AG04449 (cell line): Measurements from ENCODE around the gene ALDH1A1.

Source experiments
- CTCF ChIA-PET: fragments of 350-600 bp; formaldehyde crosslinking; extraction: SDS; loops from one replicate; lab custom pipeline; 2021; ENCODE audit warnings: antibody characterized with exemption; lab: Yijun Ruan, JAX
- POLR2A ChIA-PET: fragments of 400-600, 350-600 bp; formaldehyde crosslinking; extraction: SDS; loops from one replicate; lab custom pipeline; 2020; ENCODE audit warnings: antibody characterized with exemption, inconsistent platforms; lab: Yijun Ruan, JAX
- DNase-seq: peaks from one replicate; pipeline ENCODE4 v3.0.0-alpha.2; 2010; ENCODE audit warnings: low read depth, low spot score
- H3K4me3 ChIP-seq: 2 replicates; pipeline ENCODE4 v1.5.1; 2011; ENCODE audit warnings: low read depth, mild to moderate bottlenecking, control low read depth, low read length
- CTCF ChIP-seq: IDR thresholded peaks from one replicate; pipeline ENCODE4 v1.5.1; 2011; ENCODE audit warnings: mild to moderate bottlenecking, moderate library complexity, low read length, control low read depth, inconsistent platforms; ENCODE audit not compliant: insufficient read depth; ENCODE audit errors: missing control alignments

ALDH1A1 gene

DNA sequence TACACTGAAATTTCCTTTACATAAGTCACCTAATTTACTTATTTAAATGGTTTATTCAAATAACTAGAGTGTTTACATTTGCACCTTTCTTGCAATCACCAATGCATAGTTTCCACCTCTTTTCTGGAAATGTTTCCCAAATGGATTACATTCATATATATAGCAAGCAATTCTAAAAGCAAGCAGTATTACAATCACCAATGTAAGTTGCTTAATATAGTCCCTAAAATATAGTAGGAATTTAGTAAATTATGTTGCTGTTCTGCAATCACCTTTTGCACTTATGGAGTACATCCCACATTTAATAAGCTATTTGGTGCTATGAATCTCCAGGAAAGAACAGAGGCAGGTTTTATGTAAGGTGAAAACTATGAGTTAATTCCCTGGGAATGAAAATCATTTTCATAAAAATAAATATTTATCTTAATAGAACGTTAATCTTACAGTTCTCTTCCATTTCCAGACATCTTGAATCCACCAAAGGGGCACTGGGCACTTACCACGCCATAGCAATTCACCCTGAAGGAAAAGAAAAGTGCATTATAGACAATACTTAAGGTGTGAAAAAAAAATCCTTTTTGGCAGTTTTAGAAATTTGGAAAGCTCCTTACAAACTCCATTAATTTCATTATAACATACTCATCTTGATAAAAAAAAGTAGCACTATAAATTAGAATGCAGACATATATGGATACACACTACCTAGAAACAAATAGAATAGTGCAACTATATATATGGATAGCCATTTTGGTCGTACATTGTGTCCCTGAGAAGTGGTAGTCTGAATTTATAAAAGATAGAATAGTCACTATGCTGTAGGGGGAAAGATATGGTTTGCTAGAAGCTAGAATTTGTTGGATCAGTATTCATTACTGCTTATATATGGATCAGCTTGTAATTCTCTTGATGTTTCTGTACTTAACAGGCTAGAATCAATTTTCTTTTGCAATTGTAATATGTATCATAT lies 47.1 kb downstream of the ALDH1A1 start:
- POLR2A ChIA-PET: no interaction called here

DNA sequence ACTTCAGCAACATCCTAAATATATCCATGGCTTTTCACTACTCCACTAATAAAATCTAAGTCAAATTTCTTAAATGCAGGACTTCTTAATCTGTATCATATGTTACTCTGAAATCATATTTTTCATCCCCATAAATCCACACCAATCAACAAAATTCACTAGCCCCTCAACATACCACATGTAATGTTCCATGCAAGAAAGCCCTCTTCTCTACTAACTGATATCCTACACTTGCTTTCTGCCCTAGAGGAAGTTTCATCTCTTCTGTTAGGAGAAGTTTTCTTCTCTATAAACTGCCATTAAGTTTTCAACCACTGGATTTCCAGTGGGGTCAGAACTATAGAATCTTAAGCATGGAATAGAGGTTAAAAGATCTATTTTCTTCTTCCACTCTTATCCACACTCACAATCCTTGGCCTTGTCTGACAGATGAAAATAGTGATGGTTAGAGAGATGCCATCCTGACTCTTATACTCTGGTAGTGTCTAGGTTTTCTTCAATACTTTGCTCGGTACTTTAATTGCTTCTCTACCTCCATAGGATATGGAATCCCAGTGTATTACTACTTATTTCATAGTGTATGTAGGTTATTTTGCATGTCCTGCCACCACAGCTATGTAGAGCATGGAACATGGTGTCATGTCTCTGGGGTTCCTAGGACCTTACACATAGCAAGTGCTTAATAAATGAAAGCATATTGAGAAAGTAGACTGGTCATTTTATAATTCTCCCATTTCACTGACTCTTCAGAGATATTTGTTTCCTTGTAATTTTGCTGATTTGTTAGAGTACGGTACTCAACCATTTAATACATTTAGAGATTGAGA lies 48.4 kb downstream of the ALDH1A1 start:
- no peak for TF ChIP-seq CTCF
- POLR2A ChIA-PET: no interaction called here
- no peak overlapping the region for H3K4me3 ChIP-seq
- CTCF ChIA-PET: no interaction called here
- no peak for DNase-seq

More for the DNA sequence above, 47.1 kb downstream of the ALDH1A1 start:
- CTCF ChIA-PET: no interaction called here
- no peak for DNase-seq
- TF ChIP-seq CTCF: no peak
- no peak overlapping the region for H3K4me3 ChIP-seq

- no peak for DNase-seq
- ChIA-PET POLR2A (no interaction called here), CTCF (no interaction called here)
- H3K4me3 ChIP-seq: no peak overlapping the region
- no peak for TF ChIP-seq CTCF
These were observed 49.8 kb downstream of the ALDH1A1 start for GRCh38 chr9:72903103-72903502.

- POLR2A ChIA-PET: no interaction called here
- TF ChIP-seq CTCF: no peak
- CTCF ChIA-PET: interaction anchor here (1.9 kb wide), 1 partner anchor 29 kb away, joined by 4 read pairs; no protein-coding TSS in a partner anchor
- H3K4me3 ChIP-seq: no peak overlapping the region
- DNase-seq: no peak
These were observed 50.6 kb downstream of the ALDH1A1 start for GRCh38 chr9:72902268-72902667.

GRCh38 chr9:72899734-72900477 lies 52.9 kb downstream of the ALDH1A1 start:
- ChIA-PET POLR2A (no interaction called here), CTCF (interaction anchor here (1.9 kb wide), 1 partner anchor 27 kb away, joined by 4 read pairs; no protein-coding TSS in a partner anchor)
- TF ChIP-seq CTCF: no peak
- DNase-seq: no peak
- H3K4me3 ChIP-seq: no peak overlapping the region
